ENCODE measurements around the gene C15orf40. TPM values are rescaled to one million over a fixed set of nuclear protein-coding genes. Genes with fewer than 3 reads are reported as not detected.

The C15orf40 gene
- total RNA-seq, 1 experiment from 2014 or later: 23.3 TPM

DNA sequence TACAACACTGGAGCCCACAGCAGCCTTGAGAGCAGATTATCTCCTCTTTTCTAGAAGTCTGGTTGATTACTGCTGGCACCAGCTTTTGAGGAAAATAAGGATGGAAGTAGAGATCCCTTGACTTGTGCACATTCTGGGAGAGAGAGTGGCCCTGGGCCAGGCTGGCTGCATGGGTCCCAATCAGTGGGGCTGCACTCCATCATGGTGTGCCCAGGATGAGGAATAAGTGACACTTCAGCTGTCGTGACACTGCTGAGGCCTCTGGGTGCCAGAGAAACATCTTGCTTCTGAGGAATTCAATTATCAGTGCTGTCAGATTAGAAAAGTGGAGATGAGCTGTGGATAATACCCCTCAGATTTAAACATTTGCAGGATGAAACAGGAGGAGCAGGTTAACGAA lies 16.4 kb downstream of the C15orf40 start:
- DNase-seq (ENCODE audit: extremely low read depth, low read depth): no peak

GRCh38 chr15:82993144-82993543 lies 18.3 kb downstream of the C15orf40 start:
- no peak for DNase-seq (ENCODE audit: extremely low read depth, low read depth)

GRCh38 chr15:82992436-82992998 lies 18.9 kb downstream of the C15orf40 start:
- no peak for DNase-seq (ENCODE audit: extremely low read depth, low read depth)

DNA sequence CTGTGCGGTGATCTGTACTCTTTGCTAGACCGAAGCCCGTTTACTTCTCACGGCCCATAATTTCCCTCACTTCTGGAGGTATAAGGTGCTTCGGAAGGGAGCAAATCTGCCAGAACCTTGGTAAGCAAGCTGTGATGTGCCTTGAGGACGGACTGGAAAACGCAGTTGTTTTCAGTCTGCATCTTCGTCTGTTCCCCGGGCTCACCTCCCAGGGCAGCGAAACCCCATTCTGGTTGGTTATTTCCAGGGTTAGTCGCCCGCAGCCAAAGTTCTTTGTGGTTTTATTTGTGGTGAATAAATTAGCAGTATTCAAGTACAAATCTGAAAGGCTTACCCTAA lies 25.0 kb downstream of the C15orf40 start:
- peak; percentile 5 for DNase-seq (ENCODE audit: extremely low read depth, low read depth)

GRCh38 chr15:82985688-82986441 lies 25.6 kb downstream of the C15orf40 start, which contains the start of gene RAMAC:
Gene RAMAC, plus strand, starts transcription at chr15:82986210. Its CDS starts 2,809 bp downstream, at chr15:82989019.
- DNase-seq (ENCODE audit: extremely low read depth, low read depth): peak; percentile 93

- no peak for DNase-seq (ENCODE audit: extremely low read depth, low read depth)
Measured at GRCh38 chr15:82980981-82981380, 30.5 kb downstream of the C15orf40 start.

DNA sequence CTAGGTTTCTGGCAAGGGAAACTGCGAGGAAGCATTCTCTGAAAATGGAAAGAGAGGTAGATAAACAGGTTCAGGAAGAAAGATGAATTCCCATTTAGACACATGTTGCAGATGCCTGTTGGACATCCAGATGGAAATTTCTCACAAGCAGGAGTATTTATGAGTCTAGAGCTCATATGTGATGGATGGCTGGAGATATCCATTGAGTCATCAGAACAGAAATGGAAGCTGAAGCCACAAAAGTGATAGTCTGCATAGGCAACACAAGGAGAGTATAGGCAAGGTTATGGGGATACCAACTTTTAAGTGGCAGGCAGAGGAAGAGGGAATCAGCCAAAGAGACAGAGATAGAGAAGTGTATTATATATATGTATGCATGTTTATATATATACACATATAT lies 31.7 kb downstream of the C15orf40 start:
- DNase-seq (ENCODE audit: extremely low read depth, low read depth): no peak

GRCh38 chr15:82978438-82978837 lies 33.0 kb downstream of the C15orf40 start:
- no peak for DNase-seq (ENCODE audit: extremely low read depth, low read depth)

DNA sequence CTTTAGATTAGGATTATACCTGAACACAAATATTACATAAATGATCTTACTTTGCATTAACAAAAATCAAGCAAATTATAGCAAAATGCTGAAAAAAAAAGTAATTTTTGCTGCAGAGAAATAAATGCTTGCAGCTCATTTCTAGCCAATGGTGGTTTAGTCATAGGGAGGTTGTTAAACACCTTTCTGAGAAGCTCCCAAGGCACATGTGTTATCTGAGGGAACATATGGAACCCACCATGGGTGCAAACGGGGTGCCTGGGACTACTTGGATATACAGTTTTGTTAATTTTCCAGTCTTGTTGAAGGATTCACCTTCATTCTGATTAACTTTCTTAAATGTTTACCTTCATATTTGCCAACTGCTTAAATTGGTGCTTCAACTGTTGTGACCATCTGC lies 34.4 kb downstream of the C15orf40 start:
- DNase-seq (ENCODE audit: extremely low read depth, low read depth): no peak

GRCh38 chr15:82972990-82973389 lies 38.4 kb downstream of the C15orf40 start:
- no peak for DNase-seq (ENCODE audit: extremely low read depth, low read depth)

DNA sequence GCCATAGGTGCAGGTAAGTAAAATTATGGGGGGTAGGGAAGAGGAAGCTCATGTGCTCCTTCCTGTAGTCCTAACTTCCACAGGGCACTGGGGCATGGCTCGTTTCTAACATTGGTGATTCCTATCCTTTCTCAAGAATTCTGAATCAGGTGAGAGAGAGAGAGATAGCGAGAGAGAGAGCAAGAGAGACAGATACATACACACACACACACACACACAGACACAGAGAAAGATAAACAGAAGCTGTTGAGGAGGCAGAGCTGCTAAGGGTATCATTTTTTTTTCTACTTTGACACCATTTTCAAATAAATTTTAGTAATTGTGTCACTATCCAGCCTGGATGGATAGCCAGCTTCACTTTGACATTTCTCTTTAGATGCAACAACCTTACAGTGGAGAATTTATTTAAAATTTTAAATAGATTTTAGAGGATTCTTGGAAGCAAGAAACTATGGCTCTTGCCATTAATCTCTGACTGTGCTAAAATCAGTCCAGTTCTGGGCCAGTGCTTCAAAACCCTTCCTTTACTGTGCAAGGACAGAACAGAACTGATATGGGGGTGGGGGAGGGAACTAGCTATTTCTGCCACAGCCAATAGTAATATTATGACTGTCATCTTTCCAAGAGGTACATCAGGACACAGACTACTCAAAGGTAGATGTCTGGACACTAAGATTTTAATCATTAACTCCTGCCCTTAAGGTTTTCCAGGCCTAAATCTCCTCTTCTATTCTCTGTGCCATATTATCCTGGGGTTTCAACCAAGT lies 40.0 kb downstream of the C15orf40 start:
- DNase-seq (ENCODE audit: extremely low read depth, low read depth): no peak

GRCh38 chr15:82970696-82971095 lies 40.7 kb downstream of the C15orf40 start:
- no peak for DNase-seq (ENCODE audit: extremely low read depth, low read depth)

GRCh38 chr15:82970078-82970686 lies 41.3 kb downstream of the C15orf40 start:
- no peak for DNase-seq (ENCODE audit: extremely low read depth, low read depth)

DNA sequence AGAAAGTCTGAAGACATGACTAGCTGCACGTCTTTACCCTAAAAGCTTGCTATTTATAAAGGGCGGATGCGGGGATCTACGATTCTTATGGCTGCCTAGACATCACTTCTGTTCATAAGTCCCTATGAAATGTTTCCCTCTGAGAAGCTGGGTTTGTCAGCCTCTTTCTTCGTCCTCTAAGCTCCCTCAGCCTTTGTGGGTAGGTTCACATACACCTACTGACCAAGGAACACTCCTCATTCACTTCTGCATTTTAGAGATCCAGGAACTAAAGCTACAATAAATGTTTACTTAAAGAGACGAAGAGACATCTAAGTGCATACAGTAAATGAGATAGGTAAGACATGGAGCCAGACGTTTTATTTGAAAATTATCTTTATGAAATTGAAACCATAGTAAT lies 42.1 kb downstream of the C15orf40 start:
- DNase-seq (ENCODE audit: extremely low read depth, low read depth): no peak

- DNase-seq (ENCODE audit: extremely low read depth, low read depth): no peak
Measured at GRCh38 chr15:82968066-82968465, 43.4 kb downstream of the C15orf40 start.

- DNase-seq (ENCODE audit: extremely low read depth, low read depth): no peak
Measured at GRCh38 chr15:82966671-82967071, 44.8 kb downstream of the C15orf40 start.

- DNase-seq (ENCODE audit: extremely low read depth, low read depth): no peak
Measured at GRCh38 chr15:82964890-82965289, 46.5 kb downstream of the C15orf40 start.

DNA sequence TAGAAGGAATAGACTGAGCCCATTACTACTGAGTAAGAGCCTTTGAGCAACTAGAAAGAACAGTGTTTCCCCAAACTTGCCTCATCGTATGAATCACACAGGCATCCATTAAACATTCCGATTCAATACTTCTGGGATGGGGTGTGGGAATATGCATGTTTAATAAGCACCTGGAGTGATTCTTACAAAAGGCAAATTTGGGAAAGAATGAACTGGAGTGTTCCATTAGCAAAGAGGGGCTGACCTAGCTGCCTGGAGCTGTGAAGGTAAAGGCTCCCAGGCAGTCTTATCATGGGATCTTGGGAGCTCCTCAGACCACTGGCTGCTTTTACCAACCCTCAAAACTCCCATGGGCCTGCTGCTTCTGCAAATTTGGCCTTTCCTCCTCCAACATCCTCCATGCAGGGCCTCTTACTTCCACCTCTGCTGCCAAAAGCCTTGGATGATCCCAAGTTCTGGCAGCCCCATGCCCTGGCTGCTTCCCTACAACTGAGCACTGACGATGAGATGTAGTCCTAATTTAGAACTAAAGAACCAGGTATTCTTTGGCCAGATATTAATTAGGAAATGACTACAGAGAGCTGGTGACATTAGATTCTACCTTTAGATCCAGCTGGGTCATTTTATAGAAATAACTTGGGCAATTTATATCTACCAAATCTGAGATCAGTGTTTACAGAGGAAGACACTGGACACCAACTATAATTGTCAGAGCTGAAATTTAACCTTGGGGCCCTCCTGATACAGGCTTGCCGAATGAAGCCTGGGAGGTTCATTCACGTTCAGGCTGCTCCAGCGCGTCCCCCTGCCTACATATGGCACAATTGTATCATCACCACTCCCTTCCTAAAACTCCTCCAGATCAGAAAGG lies 47.7 kb downstream of the C15orf40 start:
- DNase-seq (ENCODE audit: extremely low read depth, low read depth): no peak

DNA sequence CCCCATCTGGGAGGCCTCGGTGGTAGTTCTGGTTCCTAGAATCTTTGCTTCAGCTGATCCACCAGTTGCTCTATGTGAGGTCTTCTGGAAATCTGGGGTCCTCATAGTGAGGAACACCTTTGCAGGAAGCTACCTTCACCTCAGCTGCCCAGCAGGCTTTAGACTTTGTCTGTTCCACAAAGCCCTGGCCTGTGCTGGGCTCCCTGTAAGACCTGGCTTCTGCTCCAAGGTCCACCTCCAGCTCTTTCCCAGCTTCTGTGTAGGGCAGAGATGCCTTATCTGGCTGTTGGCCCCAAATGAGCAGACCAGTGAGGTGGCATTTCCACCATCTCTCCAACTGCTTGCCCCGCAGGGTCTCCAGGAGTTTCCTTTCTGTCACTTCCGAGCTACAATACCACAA lies 50.7 kb downstream of the C15orf40 start:
- DNase-seq (ENCODE audit: extremely low read depth, low read depth): no peak

DNA sequence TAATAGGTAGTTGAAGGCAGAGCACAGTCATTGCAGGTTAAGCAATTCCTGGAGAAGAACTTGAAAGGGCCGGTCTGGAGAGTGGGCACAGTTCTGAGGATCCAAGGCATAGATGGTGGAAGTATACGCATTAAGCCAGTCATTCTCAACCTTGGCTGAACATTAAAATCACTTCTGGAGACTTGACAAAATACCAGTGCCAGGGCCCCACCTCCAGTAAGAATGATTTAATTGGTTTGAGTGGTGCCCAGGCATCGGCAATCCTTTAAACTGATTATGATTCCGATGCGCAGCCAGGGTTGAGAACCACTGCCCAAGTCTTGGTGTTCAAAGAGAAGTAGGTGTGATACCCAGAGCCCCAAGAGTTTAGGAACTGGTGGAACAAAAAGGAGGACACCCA lies 52.0 kb downstream of the C15orf40 start:
- DNase-seq (ENCODE audit: extremely low read depth, low read depth): no peak

Measured in NCI-H460 (cell line).